ENCODE results near the gene CERS5.

Gene CERS5, protein sequence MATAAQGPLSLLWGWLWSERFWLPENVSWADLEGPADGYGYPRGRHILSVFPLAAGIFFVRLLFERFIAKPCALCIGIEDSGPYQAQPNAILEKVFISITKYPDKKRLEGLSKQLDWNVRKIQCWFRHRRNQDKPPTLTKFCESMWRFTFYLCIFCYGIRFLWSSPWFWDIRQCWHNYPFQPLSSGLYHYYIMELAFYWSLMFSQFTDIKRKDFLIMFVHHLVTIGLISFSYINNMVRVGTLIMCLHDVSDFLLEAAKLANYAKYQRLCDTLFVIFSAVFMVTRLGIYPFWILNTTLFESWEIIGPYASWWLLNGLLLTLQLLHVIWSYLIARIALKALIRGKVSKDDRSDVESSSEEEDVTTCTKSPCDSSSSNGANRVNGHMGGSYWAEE
- long read RNA-seq, donor 1, transcript CERS5-201 (10 exons, 2,051 nt) = major isoform, 11 of 11 reads
- long read RNA-seq, donor 1, partial matches to known transcripts = 0 of 11 reads
- long read RNA-seq, donor 1, other reads (novel, unspliced or antisense) = 0 of 11 reads
- long read RNA-seq, donor 2, transcript CERS5-201 (10 exons, 2,051 nt) = major isoform, 12 of 13 reads
- long read RNA-seq, donor 2, partial matches to known transcripts = 0 of 13 reads
- long read RNA-seq, donor 2, other reads (novel, unspliced or antisense) = 0 of 13 reads
- long read RNA-seq, donor 3, transcript CERS5-201 (10 exons, 2,051 nt) = major isoform, 8 of 8 reads
- long read RNA-seq, donor 3, partial matches to known transcripts = 0 of 8 reads
- long read RNA-seq, donor 3, other reads (novel, unspliced or antisense) = 0 of 8 reads
- long read RNA-seq, donor 4, transcript CERS5-201 (10 exons, 2,051 nt) = major isoform, 11 of 13 reads
- long read RNA-seq, donor 4, partial matches to known transcripts = 0 of 13 reads
- long read RNA-seq, donor 4, other reads (novel, unspliced or antisense) = 0 of 13 reads
- long read RNA-seq, donor 5, transcript CERS5-201 (10 exons, 2,051 nt) = major isoform, 14 of 14 reads
- long read RNA-seq, donor 5, partial matches to known transcripts = 0 of 14 reads
- long read RNA-seq, donor 5, other reads (novel, unspliced or antisense) = 0 of 14 reads
- long read RNA-seq, donor 6, transcript CERS5-201 (10 exons, 2,051 nt) = major isoform, 9 of 9 reads
- long read RNA-seq, donor 6, partial matches to known transcripts = 0 of 9 reads
- long read RNA-seq, donor 6, other reads (novel, unspliced or antisense) = 0 of 9 reads
- long read RNA-seq, donor 7, transcript CERS5-201 (10 exons, 2,051 nt) = major isoform, 18 of 18 reads
- long read RNA-seq, donor 7, partial matches to known transcripts = 0 of 18 reads
- long read RNA-seq, donor 7, other reads (novel, unspliced or antisense) = 0 of 18 reads
- long read RNA-seq, donor 8, transcript CERS5-201 (10 exons, 2,051 nt) = major isoform, 17 of 18 reads
- long read RNA-seq, donor 8, partial matches to known transcripts = 0 of 18 reads
- long read RNA-seq, donor 8, other reads (novel, unspliced or antisense) = 0 of 18 reads

DNA sequence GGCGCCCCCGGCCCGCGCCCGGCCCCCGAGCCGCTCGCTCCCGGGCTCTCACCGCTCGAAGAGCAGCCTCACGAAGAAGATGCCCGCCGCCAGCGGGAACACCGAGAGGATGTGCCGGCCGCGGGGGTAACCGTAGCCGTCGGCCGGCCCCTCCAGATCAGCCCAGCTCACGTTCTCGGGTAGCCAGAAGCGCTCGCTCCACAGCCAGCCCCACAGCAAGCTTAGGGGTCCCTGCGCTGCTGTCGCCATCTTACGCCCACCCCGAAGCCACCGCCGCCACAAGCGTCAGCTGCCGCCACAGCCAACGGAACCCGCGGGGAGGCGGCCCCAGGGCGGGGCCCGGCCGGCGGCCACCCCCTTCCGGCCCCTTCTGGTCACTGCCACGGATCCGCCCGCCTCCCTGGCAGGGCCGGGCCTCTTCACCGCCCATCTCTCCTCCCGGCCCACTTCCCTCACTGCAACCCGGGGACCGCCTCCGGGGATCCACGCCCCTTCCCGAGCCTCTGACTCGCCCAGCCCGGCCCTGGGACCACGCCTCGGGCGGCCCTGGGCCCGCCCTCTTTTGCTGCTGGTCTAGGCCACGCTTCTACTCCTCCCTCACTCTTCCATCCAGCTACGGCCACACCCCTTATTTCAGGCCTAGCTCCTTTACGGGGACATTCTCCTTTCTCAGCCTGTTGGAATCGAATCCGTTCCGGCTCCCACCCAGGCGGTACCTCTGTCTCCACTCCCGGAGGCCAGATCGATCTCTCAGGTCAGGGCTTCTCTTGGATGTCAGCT, at the start of gene CERS5:
Gene CERS5 (minus strand): TSS at position 321 of the 780 bp plus-strand sequence. CDS start 72 bp downstream, at position 249.
- DNase-seq = peak; percentile 98

DNA sequence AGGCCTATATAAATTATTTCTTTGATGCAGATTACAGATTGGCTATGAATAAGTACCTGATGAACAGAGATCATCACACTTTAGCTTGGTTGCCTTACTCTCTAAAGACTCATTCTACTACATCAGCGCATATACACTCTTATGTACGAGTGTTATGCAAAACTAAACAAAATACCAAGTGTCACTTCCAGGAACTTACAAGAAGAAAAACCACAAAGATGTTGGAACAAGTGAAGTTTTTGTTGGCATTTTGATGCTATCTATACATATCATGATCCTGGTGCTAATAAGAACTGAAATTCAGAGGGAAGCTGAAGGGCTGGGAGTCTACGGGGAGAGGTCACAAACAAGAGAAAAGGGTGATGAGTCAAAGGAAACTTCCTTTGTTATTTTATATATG, 47.9 kb upstream of the CERS5 start:
- DNase-seq = no peak

DNA sequence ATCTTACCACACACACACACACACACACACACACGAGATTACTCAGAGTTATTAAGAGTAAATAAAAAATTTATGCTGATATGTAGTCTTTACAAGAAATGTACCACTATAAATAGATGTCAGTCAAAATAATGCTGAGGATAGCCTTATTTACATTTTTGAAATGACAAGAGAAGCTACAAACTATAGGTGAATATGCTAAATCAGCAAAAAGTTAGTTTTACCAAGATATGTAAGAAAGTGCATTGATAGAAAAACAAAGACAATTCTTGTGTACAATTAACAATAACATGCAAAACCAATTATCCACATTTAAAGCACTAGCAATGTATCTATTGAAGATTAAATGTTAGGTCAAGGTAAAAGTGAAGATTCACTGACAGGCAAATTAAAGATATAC, 46.8 kb upstream of the CERS5 start:
- no peak for DNase-seq

DNA sequence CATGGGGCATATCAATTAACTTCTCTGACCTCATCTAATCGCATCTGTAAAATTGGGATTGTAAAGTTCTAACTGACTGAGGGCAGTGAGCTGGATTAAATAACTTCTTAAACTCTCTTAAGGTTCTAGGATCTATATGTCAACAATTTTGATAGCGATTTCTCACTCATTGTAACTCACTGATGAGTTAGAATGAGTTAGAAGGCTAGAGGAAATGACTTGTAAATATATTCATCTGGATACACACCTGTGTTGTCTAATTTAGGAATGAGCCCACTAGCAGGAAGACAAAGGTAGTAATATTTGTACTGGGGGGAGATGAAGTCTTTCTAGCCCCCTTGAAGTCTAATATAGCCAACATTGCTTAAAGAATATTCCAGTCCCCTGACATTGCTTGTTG, 46.3 kb upstream of the CERS5 start:
- no peak for DNase-seq

DNA sequence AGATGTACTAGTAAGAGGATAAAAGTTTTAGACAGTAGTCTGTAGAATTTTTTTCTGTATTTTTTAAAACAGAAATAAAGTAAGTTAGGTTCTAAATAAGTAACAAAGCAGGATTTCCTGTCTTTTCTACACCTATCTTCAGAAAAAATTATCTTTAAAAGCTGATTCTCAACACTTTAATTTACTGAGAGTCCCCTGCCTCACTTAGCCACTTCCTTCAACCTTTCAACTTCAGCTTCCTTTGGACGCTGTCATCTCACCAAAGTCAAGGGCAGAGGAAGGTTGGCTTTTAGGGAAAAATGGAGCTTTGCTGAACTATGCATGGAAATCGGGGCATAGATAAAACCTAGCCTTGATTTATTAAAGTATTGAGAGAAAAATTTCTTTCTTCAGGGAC, 44.9 kb upstream of the CERS5 start:
- DNase-seq = no peak

DNA sequence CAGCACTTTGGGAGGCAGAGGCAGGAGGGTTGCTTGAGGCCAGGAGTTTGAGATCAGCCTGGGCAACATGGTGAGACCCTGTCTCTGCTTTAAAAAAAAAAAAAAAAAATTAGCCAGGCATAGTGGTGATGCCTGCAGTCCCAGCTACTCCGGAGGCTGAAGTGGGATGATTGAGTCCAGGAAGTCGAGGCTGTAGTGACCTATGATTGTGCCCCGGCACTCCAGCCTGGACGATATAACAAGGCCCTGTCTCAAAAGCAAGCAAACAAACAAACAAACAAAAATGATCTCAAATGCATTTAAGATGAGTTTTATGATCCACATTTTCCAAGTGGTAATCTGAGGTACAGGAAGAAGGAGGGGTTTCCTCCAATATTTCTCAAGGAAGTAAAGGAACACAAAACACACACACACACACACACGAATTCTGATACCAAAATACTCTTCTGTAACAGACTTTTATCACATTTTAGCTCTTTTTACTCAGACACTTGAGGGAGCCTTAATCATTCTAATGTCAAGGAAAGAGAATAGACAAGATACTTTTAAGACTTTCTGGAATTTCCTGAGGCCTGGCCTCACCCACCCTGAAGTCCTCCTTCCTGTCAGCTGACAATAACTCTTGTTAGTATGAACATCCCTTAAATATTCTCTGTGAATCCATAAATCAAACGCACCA, 44.4 kb upstream of the CERS5 start:
- no peak for DNase-seq

DNA sequence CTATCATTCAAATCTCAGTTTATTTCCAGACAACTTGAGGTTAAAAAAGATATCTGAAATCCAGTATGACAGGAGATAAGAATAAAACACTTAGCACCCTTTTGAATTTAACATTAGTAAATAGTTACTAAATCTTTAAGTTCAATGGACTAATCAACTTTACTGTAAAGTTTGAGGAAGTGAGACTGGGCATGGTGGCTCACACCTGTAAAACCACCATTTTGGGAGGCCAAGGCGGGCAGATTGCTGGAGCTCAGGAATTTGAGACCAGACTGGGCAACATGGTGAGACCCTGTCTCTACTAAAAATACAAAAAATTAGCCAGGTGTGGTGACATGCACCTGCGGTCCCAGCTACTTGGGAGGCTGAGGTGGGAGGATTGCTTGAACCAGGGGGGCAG, 40.3 kb upstream of the CERS5 start:
- DNase-seq = no peak

DNA sequence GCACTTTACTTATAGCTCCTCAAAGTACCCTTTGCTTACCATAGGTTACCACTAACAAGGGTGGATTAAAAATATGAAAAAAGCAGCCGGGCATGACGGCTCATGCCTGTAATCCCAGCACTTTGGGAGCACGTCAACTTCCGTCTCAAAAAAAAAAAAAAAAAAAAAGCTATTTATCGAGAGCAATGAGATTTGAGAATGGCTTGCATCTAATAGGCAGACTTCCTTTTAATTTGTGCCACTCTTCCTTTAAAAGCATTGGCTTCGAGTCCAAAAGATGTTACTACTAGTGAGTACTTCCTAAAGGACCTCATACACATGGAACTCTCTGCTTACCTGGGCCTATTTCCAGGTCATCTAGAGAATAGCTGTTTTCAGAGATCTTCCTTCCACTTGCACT, 38.5 kb upstream of the CERS5 start:
- DNase-seq = no peak

DNA sequence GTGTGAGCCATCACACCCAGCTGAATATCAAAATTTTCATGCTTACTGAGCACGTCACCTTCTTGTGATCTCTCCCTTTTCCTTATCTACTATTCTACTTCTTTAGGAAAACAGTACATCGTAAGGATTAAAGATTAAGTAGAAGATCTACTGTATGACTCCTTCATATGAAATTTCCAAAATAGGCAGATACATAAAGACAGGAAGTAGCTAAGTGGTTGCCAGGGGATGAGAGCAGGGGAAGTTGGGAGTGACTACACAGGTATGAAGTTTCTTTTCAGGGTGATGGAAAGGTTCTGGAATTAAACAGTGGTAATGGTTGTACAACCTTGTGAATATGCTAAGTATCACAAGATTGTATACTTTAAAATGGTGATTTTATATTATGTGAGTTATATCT, 36.5 kb upstream of the CERS5 start:
- DNase-seq = no peak

DNA sequence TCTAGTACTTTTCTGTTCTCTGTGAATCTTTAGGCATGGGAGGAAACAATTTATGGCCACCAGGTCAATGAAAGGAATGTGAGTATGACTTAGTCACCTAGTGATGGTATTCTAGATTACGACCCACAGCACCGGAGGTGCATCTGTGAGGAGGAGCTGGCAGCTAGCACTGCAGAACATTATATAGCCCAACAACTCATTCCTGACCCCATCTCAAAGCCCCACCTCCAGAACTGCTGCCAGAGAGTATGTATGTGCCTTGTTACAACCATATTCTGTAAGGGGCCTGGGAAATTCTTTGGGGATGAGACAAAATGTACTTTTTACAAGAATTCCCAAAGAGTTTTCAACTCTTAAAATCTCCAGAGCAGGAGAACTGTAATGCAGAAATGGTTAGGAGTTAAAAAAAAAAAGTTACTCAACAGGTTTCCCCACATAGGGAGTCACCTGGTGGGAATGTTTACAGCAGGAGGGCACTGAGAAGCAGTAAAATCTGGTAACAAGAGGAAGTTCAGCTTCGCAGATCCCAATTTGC, 34.9 kb upstream of the CERS5 start:
- DNase-seq = peak; percentile 35

DNA sequence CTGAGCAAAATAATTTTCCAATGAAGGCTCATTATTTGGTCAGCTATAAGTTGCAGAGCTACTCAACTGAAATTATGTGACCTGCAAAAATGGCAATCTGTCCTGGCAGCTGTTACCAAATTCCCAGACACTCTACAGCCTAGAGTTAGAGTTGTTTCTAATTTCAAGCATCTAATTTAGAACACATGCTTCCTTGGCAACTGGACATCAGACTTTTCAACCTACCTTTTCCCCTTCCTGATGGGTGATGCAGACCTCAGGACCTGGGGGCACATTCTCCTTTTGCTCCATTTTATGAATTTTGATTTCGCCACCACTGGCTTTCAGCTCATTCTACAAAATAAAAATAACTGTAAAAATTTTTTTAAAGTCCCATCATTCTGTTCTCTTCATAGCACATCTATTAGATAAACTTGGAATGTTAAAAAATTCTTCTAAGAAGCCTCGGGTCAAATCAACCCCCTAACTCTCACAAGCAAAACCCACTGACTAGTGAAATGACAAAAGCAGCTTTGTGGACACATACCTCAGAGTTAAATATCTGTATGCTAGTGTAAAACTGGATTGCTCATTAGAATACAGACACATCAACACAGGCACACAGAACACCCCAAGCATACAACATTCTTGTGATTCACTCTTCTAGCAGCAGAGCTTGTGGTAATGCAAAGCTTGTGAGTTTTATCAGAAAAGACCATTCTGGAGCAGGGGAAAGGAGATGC, 33.5 kb upstream of the CERS5 start:
- DNase-seq = no peak

DNA sequence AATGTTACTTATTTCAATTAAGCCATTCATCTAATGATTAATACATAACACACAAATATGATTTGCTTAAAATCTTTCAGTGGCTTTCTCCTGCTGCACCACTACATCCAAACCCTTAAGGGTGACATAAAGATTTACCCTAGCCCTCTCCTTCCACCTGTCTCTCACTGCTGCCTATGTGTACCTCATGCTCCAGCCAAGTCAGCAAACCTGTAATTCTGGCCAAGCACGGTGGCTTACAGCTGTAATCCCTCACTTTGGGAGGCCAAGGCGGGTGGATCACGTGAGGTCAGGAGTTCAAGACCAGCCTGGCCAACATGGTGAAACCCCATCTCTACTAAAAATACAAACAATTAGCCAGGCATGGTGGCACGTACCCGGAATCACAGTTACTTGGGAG, 31.7 kb upstream of the CERS5 start:
- DNase-seq = no peak

DNA sequence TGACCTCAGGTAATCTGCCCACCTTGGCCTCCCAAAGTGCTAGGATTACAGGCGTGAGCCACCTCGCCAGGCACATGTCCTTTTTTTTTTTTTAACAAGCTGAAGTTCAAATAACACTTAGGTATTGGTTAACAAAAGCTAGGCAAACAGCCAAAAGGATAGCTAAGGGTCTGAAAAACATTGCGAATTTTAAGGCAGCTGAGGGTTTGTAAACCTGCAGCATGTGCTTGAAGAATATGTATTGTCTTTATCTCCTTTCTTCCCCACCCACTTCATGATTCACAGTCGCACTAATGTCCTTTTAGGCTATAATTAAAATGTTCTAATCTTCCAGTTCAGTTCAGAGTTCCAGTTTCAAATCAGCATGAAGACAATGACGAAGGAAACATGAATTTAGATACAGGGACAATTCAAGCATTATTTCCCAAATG, 30.1 kb upstream of the CERS5 start:
- no peak for DNase-seq

DNA sequence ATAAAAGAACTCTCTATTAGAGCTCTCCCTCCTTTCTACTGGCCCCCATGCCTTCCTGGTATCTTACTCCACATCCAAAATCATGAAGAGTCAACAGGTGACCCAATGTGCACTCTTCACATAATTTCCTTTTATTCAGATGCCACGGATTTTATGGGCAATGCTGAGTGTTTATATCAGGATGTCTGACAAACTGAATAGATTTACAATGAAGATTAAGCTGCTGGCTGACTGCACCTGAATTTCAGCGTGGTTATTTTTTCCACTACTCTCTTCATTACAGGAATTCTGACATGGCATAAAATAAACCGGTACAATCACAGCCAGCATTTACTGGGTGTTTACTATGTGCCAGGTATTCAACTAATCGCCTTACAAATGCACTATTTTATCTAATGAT, 29.4 kb upstream of the CERS5 start:
- DNase-seq = no peak

DNA sequence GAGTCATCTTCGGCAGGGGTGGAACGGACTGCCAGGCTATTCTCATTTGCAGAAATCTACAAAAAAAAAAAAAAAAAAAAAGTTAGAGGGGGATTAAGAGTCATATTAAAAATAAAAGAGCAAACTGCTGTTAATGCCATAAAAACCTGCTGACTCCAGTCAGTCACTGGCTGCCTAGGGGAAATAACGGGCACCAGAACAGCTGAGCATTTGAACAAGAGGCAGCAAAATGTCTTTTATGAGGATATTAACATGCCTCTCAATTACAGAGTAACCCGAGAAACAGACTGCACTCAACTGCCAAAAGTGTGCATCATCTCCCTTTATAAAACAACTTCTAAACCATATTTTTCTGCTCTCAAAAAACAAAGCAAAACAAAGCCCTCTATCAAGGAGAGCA, 28.7 kb upstream of the CERS5 start:
- DNase-seq = no peak

DNA sequence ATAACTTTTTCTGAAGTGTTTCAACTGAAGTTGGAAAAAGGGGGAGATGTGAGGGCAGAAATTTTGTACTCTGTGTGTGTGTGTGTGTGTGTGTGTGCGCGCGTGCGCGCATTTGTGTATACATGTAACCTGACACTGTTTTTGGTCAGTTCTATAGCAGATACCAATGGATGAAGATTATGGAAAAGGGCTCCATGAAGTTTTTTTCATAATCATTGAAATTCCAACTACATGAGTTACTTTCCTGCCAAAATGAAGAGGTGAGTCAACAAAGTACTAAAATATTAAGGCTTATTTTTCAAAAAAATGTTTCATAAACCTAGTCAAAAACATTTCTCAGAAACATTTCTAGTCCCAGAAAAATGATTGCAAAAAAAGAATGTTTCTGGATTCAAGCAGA, 25.7 kb upstream of the CERS5 start:
- no peak for DNase-seq

DNA sequence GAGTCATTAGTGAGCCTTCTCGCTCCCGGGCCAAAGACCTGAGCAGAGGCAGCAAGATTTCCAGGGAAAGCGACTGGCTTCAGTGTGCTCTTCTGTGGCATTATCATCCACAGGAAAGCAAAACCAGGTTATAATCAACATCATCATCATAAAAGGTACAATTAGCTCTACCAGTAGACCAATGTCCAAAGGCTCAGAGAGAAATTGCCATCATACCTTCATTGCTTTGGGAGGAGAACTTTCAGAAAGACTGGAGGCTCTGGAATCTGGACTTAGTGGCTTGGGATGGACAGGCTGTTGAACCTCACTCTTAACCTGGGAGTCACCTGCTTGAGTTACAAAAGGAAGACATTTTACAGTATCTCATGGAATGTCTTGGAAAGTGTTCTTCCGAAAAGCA, 25.1 kb upstream of the CERS5 start:
- no peak for DNase-seq

DNA sequence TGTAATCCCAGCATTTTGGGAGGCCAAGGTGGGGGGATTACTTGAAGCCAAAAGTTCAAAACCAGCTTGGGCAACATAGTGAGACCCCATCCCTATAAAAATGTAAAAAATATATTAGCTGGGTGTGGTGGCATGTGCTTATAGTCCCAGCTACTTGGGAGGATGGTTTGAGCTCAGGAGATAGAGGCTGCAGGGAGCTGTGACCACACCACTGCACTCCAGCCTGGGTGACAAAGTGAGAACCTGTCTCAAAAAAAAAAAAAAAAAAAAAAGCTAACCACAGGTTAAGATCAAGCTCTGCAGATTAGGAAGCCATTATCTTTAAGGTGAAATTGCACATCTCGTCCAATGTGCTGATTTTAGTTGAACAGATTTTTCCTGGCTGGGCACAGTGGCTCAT, 23.7 kb upstream of the CERS5 start:
- no peak for DNase-seq

DNA sequence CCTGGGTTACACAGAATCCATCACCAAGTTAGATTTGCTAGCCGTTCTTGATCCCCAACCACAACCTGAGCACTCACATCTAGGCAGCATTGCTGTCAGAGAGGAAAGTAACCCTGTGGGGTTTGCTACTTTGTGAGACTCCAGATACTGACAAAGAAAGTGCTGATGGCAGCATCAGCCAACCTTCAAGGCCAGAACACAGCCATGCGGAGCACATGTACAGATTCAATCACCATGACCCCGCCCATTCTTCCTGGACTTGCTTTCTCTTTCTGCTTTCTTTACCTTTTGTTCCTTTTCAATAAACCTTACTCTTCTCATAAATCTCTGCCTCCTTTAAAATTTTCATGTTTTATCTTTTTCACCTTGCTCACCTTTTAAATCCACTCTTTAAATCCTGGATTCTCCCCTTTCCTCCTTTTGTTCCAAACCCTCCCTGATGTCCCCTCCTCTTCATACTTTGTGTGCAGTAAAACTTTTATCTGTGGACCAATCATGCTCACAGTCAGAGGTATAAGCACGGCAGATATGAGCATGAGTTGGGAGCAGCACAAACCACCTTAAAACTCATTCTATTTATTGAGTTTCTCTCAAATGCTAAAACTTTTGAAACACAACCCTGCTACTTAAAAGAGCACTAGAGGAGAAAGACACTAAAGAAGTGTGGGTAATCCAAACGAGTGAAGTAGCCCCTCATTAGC, 21.9 kb upstream of the CERS5 start:
- no peak for DNase-seq
